OCI-LY3 (cell line): ENCODE results near the gene NEK3.
"Not testable (repeated sequence)": the region's sequence is repeated elsewhere in the genome, so short reads cannot be mapped to it uniquely, and the experiment has no call there.

Experiments used
- EZH2phosphoT487 ChIP-seq: fragments of 200-600 bp; shearing (Covaris generic); IDR thresholded peaks from 2 replicates; pipeline ENCODE4 v1.6.1; 2018; ENCODE audit warnings: antibody characterized with exemption, mixed run types, low read depth
- TF ChIP-seq, protein P1 (sequence below): fragments of 200-600, 300-600 bp; sonication (generic); IDR thresholded peaks from 2 replicates; pipeline ENCODE4 v1.5.1; 2014; ENCODE audit warnings: antibody characterized with exemption, low read length, low read depth

GRCh38 chr13:52173970-52174369 lies 14.6 kb upstream of the NEK3 start:
- TF ChIP-seq, protein P1, sequence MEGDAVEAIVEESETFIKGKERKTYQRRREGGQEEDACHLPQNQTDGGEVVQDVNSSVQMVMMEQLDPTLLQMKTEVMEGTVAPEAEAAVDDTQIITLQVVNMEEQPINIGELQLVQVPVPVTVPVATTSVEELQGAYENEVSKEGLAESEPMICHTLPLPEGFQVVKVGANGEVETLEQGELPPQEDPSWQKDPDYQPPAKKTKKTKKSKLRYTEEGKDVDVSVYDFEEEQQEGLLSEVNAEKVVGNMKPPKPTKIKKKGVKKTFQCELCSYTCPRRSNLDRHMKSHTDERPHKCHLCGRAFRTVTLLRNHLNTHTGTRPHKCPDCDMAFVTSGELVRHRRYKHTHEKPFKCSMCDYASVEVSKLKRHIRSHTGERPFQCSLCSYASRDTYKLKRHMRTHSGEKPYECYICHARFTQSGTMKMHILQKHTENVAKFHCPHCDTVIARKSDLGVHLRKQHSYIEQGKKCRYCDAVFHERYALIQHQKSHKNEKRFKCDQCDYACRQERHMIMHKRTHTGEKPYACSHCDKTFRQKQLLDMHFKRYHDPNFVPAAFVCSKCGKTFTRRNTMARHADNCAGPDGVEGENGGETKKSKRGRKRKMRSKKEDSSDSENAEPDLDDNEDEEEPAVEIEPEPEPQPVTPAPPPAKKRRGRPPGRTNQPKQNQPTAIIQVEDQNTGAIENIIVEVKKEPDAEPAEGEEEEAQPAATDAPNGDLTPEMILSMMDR: not testable (repeated sequence)
- TF ChIP-seq EZH2phosphoT487: not testable (repeated sequence)
